ENCODE data around the gene MMAB.

Gene MMAB

GRCh38 chr12:109601557-109601956, 28.3 kb upstream of the MMAB start:
- ATAC-seq = no peak

GRCh38 chr12:109600995-109601394, 27.7 kb upstream of the MMAB start:
- ATAC-seq = no peak

GRCh38 chr12:109600481-109600880, 27.2 kb upstream of the MMAB start:
- no peak for ATAC-seq

GRCh38 chr12:109599087-109599486, 25.8 kb upstream of the MMAB start:
- no peak for ATAC-seq

GRCh38 chr12:109598428-109598854, 25.1 kb upstream of the MMAB start:
- ATAC-seq = no peak

GRCh38 chr12:109597795-109598427, 24.6 kb upstream of the MMAB start:
- ATAC-seq = peak; percentile 42 to 48

- no peak for ATAC-seq
These were observed 24.1 kb upstream of the MMAB start for GRCh38 chr12:109597414-109597794.

GRCh38 chr12:109596418-109597244, 23.3 kb upstream of the MMAB start:
- ATAC-seq = no peak

GRCh38 chr12:109595321-109595902, 22.1 kb upstream of the MMAB start:
- peak; percentile 67 to 69 for ATAC-seq

- no peak for ATAC-seq
These were observed 21.4 kb upstream of the MMAB start for GRCh38 chr12:109594556-109595317.

- no peak for ATAC-seq
These were observed 19.6 kb upstream of the MMAB start for GRCh38 chr12:109592905-109593272.

- ATAC-seq = no peak
These were observed 19.0 kb upstream of the MMAB start for GRCh38 chr12:109592195-109592904.

- ATAC-seq = no peak
These were observed 17.7 kb upstream of the MMAB start for GRCh38 chr12:109591041-109591440.

GRCh38 chr12:109590566-109590965, 17.3 kb upstream of the MMAB start:
- ATAC-seq = no peak

GRCh38 chr12:109589691-109590245, 16.5 kb upstream of the MMAB start:
- ATAC-seq = no peak

- ATAC-seq = no peak
These were observed 15.9 kb upstream of the MMAB start for GRCh38 chr12:109589240-109589590.

GRCh38 chr12:109588461-109589239, 15.3 kb upstream of the MMAB start:
- ATAC-seq = no peak

GRCh38 chr12:109587921-109588320, 14.6 kb upstream of the MMAB start:
- no peak for ATAC-seq

GRCh38 chr12:109586385-109587296, 13.3 kb upstream of the MMAB start:
- ATAC-seq = no peak

- ATAC-seq = no peak
These were observed 10.4 kb upstream of the MMAB start for GRCh38 chr12:109583733-109584132.

Data from activated CD4-positive, CD25-positive, alpha-beta regulatory T cell treated with anti-CD3 and anti-CD28 coated beads, Interleukin-2, amount 50 U/mL, for 24 hours (primary cell).